Cardiac fibroblast (primary cell): ENCODE results near the gene JAGN1.

Experiments used
- DNase-seq, 2 donors: peaks; one replicate each; pipeline versions ENCODE4 v3.0.0 to v3.0.0-alpha.2; 2010; ENCODE audit warnings: low read depth in 2 of 2
- H3K4me3 ChIP-seq, 2 donors: replicated peaks in 1 of 2; 1 replicate in 1 of 2; 2 replicates in 1 of 2; pipeline ENCODE4 v1.5.1; 2011; ENCODE audit warnings: low read depth in 2 of 2, low read length in 2 of 2, mild to moderate bottlenecking in 2 of 2, moderate library complexity in 1 of 2
- CTCF ChIP-seq: IDR thresholded peaks from one replicate; pipeline ENCODE4 v1.5.1; 2011; ENCODE audit warnings: low read depth, mild to moderate bottlenecking, low read length, inconsistent platforms

Gene JAGN1

GRCh38 chr3:9913601-9914000, 23.2 kb downstream of the JAGN1 start:
- H3K4me3 ChIP-seq, result no peak overlapping the region
- DNase-seq, result no peak
- TF ChIP-seq CTCF, result no peak

GRCh38 chr3:9914011-9914410, 23.6 kb downstream of the JAGN1 start:
- no peak overlapping the region for H3K4me3 ChIP-seq
- TF ChIP-seq CTCF, result no peak
- DNase-seq, result no peak

DNA sequence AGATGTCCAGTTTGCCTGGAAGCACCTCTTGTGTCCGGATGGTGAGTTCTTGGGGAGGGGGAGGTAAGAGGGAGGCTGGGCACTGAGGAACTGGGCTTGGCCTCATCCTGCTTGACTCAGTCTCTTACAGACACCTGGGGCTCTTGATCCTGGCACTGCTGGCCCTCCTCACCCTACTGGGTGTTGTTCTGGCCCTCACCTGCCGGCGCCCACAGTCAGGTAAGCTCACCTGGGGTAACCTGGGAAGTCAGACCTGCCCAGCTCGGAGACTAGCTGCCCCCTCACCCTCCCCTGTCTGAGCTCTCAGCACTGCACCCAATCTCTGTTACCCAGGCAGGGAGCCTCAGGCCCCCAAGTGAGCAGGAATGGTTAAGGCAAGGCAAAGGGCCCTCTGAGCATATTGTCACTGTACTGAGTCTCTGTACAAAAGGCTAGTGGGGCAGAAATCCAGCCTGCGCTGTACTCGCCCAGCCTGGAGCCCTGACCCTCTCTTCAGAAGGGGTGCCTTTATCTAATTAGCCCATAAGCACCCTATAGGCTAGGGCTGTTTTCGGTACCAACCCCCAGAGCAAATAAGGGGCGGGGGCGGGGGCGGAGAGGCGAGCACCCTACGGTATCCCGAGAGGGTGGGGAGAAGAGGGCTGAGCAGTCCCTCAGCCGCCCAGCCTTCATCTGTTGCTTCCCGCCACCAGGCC, 24.3 kb downstream of the JAGN1 start:
- peak overlapping the region in 1 of 2 donors; percentile 56 for H3K4me3 ChIP-seq
- TF ChIP-seq CTCF, result no peak
- no peak for DNase-seq

- peak; percentile 20 for TF ChIP-seq CTCF
- peak; percentile 58 to 66 for DNase-seq
- peak overlapping the region; percentile 49 to 56 for H3K4me3 ChIP-seq
Observed at GRCh38 chr3:9915254-9916141, 25.1 kb downstream of the JAGN1 start.

GRCh38 chr3:9916346-9916733, 25.9 kb downstream of the JAGN1 start:
- peak overlapping the region; percentile 50 to 62 for H3K4me3 ChIP-seq
- TF ChIP-seq CTCF, result no peak
- peak; percentile 42 to 91 for DNase-seq

DNA sequence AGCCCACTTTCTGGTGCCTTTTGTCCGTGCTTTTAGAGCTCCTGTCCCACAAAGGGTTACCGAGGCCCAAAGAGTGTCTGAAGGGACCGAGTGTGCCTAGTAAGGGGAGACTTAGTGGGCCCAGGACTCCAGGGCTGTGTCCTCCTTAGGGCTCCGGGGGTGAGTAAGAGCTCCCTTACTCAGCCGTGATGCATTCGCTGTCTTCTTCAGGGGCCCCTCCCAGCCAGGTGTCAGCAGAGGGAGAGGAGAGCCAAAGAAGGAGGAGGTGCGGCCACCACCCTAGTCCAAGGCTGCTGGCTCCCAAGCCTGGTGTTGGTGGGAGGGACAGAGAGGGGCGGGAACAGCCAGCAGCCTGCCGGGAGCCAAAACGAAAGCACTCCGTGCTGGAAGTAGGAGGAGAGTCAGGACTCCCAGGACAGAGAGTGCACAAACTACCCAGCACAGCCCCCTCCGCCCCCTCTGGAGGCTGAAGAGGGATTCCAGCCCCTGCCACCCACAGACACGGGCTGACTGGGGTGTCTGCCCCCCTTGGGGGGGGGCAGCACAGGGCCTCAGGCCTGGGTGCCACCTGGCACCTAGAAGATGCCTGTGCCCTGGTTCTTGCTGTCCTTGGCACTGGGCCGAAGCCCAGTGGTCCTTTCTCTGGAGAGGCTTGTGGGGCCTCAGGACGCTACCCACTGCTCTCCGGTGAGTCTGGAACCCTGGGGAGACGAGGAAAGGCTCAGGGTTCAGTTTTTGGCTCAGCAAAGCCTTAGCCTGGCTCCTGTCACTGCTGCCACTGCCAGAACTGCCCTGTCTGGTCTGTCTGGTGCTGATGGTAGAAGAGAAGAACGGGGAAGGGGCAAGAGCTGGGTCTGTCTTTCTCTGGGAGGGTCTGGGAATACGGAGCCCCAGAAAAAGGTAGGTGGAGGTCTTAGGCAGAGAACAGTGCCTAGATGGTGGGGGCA, 26.6 kb downstream of the JAGN1 start, which contains the start of gene IL17RC:
TSS of gene IL17RC (plus strand) at position 365 of the 947 bp plus-strand sequence. CDS start at position 583, 218 bp downstream.
- no peak for TF ChIP-seq CTCF
- peak; percentile 87 to 96 for DNase-seq
- peak within 1 kb of the TSS; percentile 50 to 62 for H3K4me3 ChIP-seq
